Lower leg skin (tissue), 4 donors: ENCODE data around the gene NRXN3. TPM values are rescaled to one million over a fixed set of nuclear protein-coding genes. Genes with fewer than 3 reads are reported as not detected.

Source experiments
- DNase-seq, 2 donors: peaks; one replicate each; pipeline ENCODE4 v3.0.0-alpha.2; 2019; ENCODE audit warnings: low spot score in 2 of 2
- H3K4me3 ChIP-seq: fragments of 200-600 bp; sonication (generic); 2 replicates; pipeline ENCODE4 v1.5.1; 2017; ENCODE audit warnings: mild to moderate bottlenecking, low read depth; ENCODE audit not compliant: poor library complexity, severe bottlenecking
- POLR2A ChIP-seq, 2 donors: fragments of 450-650 bp; IDR thresholded peaks; one replicate each; pipeline ENCODE4 v1.6.1; 2016 to 2017; ENCODE audit warnings: antibody characterized with exemption in 2 of 2, mild to moderate bottlenecking in 1 of 2, moderate library complexity in 1 of 2
- WGBS, 2 donors: methylation state at CpG; one replicate each; pipeline ENCODE4 v1.1.5; 2018; 5-methylcytosine and 5-hydroxymethylcytosine counted together
- intact Hi-C: fragments of 100-400 bp; cut with DNase I; formaldehyde crosslinking; loops from one replicate; pipeline ENCODE4 v1.15.0; 2023; ENCODE audit warnings: low total_unique reads
- total RNA-seq, 4 donors: library from RNA; depleted of rRNA; stranded (reverse); fragments of >200 nt; gene quantifications; one replicate each; pipeline ENCODE4 v1.1.0, GENCODE V29; 2016
- TF ChIP-seq, protein P1 (sequence below), 3 donors: fragments of 450-650 bp; IDR thresholded peaks; one replicate each; pipeline ENCODE4 v1.5.1; 2016; ENCODE audit warnings: antibody characterized with exemption in 3 of 3, mild to moderate bottlenecking in 3 of 3, moderate library complexity in 2 of 3

The NRXN3 gene
- total RNA-seq, 4 donors from 2014 or later: 0.61 to 2.4 (median 1.7) TPM

DNA sequence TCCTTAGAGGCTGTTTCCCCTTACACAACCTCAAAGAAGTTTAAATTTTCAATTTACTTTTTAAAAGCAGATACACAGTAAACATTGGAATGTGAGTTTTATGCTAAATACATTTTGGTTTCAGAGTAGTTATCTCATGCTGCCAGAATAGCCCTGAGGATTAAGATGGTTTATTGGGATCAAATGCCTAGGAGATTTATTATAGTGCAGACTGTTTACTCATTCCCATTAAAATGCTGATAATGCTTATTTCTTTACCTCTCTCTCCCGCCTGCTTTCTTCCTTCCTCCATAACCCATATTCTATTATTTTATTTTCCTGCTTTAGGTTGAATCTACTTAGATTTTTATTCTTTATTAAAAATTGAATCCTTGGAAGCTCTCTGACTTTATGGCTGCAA, 1701.0 kb downstream of the NRXN3 start:
- intact Hi-C loops: no loop called here
- WGBS, 2 donors: 82 to 88% methylated on average over 1 of the region's 1 CpG
- TF ChIP-seq, protein P1, sequence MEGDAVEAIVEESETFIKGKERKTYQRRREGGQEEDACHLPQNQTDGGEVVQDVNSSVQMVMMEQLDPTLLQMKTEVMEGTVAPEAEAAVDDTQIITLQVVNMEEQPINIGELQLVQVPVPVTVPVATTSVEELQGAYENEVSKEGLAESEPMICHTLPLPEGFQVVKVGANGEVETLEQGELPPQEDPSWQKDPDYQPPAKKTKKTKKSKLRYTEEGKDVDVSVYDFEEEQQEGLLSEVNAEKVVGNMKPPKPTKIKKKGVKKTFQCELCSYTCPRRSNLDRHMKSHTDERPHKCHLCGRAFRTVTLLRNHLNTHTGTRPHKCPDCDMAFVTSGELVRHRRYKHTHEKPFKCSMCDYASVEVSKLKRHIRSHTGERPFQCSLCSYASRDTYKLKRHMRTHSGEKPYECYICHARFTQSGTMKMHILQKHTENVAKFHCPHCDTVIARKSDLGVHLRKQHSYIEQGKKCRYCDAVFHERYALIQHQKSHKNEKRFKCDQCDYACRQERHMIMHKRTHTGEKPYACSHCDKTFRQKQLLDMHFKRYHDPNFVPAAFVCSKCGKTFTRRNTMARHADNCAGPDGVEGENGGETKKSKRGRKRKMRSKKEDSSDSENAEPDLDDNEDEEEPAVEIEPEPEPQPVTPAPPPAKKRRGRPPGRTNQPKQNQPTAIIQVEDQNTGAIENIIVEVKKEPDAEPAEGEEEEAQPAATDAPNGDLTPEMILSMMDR (IDR thresholded peaks at IDR 0.05): no peak
- no peak for TF ChIP-seq POLR2A (IDR thresholded peaks at IDR 0.05)
- no peak for DNase-seq
- H3K4me3 ChIP-seq: no peak overlapping the region

DNA sequence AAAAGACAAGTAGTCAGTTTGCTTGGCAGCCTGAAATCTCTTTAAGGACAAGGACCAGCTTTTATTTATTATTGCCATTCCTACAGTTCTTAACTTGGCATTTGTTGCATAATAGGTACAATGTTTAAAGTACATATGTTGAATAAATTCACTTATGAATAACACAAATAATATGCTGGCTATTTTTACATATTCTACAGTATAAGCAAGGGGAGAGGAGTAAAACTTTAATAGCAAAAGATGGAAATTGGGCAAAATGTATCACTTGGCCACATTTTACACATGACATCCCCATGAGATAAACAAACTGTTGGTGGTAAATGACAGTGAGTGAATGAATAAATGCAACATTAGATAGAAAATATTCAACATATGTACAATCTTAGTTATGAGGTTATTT, 1708.1 kb downstream of the NRXN3 start:
- no peak for DNase-seq
- no peak for TF ChIP-seq POLR2A (IDR thresholded peaks at IDR 0.05)
- TF ChIP-seq, protein P1 (IDR thresholded peaks at IDR 0.05): no peak
- intact Hi-C loops: no loop called here
- H3K4me3 ChIP-seq: no peak overlapping the region

DNA sequence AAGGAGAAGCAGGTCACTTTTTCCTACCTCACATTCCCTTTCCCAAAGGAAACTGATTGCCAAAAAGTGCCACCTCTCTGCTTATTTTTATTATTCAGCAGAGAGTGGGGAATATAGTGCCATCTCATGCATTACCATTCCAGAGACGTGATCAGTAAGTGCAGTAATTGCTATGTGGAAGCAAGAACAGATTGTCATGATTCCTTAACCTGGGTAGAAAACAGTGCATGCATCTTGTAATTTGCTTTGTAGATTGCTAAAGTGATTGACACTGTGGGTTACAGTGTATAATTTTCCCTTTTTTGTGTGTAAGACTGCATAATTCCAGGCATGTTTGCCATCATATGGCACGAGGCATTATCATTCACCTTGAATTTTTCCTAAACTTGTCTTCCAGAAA, 1708.6 kb downstream of the NRXN3 start:
- intact Hi-C loops: no loop called here
- TF ChIP-seq, protein P1 (IDR thresholded peaks at IDR 0.05): no peak
- no peak for TF ChIP-seq POLR2A (IDR thresholded peaks at IDR 0.05)
- no peak overlapping the region for H3K4me3 ChIP-seq
- WGBS, 2 donors: 87 to 90% methylated on average over 2 of the region's 2 CpGs
- no peak for DNase-seq

DNA sequence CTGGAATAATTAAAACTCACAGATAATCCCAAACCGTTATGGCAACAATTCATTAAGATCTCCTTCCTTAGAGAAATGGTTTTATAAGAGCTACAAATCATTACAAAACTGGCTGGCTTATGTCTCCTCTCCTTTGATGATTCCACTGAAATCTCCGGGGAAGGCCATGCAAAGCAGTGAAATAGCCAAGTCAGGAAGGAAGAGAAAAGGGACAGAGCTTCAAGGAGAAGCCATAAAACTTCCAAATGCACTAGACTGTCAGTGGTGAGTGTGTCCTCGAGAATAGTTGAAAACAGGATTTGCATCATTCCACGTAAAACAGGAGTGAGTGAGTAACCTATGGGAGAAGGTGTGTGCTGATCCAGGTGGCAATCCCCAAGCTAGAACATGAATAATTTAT, 1711.1 kb downstream of the NRXN3 start:
- WGBS, 2 donors: 44 to 45% methylated on average over 4 of the region's 4 CpGs
- intact Hi-C loops: no loop called here
- TF ChIP-seq, protein P1 (IDR thresholded peaks at IDR 0.05): no peak
- no peak for TF ChIP-seq POLR2A (IDR thresholded peaks at IDR 0.05)
- DNase-seq: no peak
- H3K4me3 ChIP-seq: no peak overlapping the region

DNA sequence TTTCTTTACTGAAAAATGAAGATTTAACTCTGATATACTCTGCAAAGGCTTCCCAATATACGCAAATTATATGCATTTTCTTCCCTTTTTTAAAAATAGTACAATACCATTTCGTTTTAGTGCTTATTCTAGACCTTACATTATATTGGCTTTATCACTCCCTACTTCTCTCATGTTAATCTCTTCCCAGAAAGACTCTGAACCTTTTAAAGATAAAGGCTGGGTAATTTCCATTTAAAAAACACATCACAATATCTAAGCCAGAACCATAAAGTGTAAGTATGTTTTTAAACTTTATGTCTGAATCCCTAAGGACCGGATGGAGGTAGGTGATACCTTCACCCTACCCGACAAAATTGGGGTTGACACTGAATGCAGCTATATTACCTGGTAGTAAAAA, 1720.4 kb downstream of the NRXN3 start:
- H3K4me3 ChIP-seq: no peak overlapping the region
- TF ChIP-seq, protein P1 (IDR thresholded peaks at IDR 0.05): no peak
- no peak for TF ChIP-seq POLR2A (IDR thresholded peaks at IDR 0.05)
- 87 to 89% methylated on average over 4 of the region's 4 CpGs for WGBS, 2 donors
- DNase-seq: no peak
- intact Hi-C loops: no loop called here

DNA sequence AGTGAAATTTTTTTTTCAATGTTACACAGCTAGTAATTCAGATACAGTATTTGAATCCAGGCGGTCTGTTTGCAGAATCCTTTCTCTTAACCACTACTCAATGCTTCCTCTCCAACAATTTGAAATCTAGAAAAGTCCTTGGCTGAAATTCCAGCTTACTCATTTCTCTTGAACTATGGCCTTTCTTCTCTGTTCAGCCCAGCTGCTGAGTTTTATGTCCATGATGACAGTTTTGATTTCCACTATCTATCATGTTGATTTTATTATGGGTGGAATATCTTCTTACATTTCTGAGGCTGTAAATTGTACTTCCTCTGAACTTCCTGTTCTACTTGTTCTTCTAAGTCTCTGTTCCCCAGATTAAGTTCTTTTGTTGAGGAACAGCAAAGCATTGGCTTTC, 1725.8 kb downstream of the NRXN3 start:
- WGBS, 2 donors: 53 to 54% methylated on average over 1 of the region's 1 CpG
- no peak overlapping the region for H3K4me3 ChIP-seq
- intact Hi-C loops: no loop called here
- DNase-seq: no peak
- TF ChIP-seq, protein P1 (IDR thresholded peaks at IDR 0.05): no peak
- TF ChIP-seq POLR2A (IDR thresholded peaks at IDR 0.05): no peak
